ENCODE measurements around the gene RDX.
"Not testable (repeated sequence)": the region's sequence is repeated elsewhere in the genome, so short reads cannot be mapped to it uniquely, and the experiment has no call there.

DNA sequence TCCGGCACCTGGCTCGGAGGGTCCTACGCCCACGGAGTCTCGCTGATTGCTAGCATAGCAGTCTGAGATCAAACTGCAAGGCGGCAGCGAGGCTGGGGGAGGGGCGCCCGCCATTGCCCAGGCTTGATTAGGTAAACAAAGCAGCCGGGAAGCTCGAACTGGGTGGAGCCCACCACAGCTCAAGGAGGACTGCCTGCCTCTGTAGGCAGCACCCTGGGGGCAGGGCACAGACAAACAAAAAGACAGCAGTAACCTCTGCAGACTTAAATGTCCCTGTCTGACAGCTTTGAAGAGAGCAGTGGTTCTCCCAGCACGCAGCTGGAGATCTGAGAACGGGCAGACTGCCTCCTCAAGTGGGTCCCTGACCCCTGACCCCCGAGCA, 87.1 kb downstream of the RDX start:
- TF ChIP-seq, protein P1, sequence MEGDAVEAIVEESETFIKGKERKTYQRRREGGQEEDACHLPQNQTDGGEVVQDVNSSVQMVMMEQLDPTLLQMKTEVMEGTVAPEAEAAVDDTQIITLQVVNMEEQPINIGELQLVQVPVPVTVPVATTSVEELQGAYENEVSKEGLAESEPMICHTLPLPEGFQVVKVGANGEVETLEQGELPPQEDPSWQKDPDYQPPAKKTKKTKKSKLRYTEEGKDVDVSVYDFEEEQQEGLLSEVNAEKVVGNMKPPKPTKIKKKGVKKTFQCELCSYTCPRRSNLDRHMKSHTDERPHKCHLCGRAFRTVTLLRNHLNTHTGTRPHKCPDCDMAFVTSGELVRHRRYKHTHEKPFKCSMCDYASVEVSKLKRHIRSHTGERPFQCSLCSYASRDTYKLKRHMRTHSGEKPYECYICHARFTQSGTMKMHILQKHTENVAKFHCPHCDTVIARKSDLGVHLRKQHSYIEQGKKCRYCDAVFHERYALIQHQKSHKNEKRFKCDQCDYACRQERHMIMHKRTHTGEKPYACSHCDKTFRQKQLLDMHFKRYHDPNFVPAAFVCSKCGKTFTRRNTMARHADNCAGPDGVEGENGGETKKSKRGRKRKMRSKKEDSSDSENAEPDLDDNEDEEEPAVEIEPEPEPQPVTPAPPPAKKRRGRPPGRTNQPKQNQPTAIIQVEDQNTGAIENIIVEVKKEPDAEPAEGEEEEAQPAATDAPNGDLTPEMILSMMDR (IDR thresholded peaks at IDR 0.05; ENCODE audit: low read length) = not testable (repeated sequence)
- TF ChIP-seq EZH2 (IDR thresholded peaks at IDR 0.05; ENCODE audit: borderline replicate concordance, low read length) = not testable (repeated sequence)

Measured in OCI-LY1 (cell line).